ENCODE results near the gene MPG.
A peak's percentile ranks its signal among the peaks of the same experiment; 100 is the strongest.

MPG gene

GRCh38 chr16:88613-89012 is 10.6 kb downstream of the MPG start:
- TF ChIP-seq, protein P1, sequence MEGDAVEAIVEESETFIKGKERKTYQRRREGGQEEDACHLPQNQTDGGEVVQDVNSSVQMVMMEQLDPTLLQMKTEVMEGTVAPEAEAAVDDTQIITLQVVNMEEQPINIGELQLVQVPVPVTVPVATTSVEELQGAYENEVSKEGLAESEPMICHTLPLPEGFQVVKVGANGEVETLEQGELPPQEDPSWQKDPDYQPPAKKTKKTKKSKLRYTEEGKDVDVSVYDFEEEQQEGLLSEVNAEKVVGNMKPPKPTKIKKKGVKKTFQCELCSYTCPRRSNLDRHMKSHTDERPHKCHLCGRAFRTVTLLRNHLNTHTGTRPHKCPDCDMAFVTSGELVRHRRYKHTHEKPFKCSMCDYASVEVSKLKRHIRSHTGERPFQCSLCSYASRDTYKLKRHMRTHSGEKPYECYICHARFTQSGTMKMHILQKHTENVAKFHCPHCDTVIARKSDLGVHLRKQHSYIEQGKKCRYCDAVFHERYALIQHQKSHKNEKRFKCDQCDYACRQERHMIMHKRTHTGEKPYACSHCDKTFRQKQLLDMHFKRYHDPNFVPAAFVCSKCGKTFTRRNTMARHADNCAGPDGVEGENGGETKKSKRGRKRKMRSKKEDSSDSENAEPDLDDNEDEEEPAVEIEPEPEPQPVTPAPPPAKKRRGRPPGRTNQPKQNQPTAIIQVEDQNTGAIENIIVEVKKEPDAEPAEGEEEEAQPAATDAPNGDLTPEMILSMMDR (conservative IDR thresholded peaks at IDR 0.05; ENCODE audit: low read depth, low read length): no peak

GRCh38 chr16:89391-90302 is 11.6 kb downstream of the MPG start:
- TF ChIP-seq, protein P1 (conservative IDR thresholded peaks at IDR 0.05; ENCODE audit: low read depth, low read length): no peak
- H3K4me3 ChIP-seq (ENCODE audit: low read length): no peak overlapping the region
- DNase-seq (ENCODE audit: low read depth): no peak

More at GRCh38 chr16:88613-89012, 10.6 kb downstream of the MPG start:
- H3K4me3 ChIP-seq (ENCODE audit: low read length): no peak overlapping the region
- DNase-seq (ENCODE audit: low read depth): no peak

DNA sequence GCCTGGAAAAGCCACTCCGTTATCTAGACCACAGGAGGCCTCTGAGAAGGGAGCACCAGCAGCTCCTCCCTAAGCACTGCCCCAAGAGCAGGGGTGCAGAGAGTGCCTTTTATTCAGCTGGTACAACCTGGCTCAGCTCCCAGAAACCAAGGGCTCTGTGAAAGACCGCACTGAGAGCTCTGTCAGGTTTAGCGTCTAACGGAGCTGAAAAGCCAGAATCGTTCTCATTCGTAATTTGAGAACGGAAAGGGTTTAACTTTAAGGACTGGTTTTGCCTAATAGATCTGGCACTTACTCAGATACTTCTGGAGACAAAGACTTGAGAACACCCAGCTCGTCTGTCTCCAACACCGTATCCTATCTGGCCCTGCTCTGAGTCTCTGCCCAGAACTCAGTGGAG is 13.5 kb downstream of the MPG start:
- TF ChIP-seq, protein P1 (conservative IDR thresholded peaks at IDR 0.05; ENCODE audit: low read depth, low read length): no peak
- DNase-seq (ENCODE audit: low read depth): peak; percentile 40
- H3K4me3 ChIP-seq (ENCODE audit: low read length): no peak overlapping the region

DNA sequence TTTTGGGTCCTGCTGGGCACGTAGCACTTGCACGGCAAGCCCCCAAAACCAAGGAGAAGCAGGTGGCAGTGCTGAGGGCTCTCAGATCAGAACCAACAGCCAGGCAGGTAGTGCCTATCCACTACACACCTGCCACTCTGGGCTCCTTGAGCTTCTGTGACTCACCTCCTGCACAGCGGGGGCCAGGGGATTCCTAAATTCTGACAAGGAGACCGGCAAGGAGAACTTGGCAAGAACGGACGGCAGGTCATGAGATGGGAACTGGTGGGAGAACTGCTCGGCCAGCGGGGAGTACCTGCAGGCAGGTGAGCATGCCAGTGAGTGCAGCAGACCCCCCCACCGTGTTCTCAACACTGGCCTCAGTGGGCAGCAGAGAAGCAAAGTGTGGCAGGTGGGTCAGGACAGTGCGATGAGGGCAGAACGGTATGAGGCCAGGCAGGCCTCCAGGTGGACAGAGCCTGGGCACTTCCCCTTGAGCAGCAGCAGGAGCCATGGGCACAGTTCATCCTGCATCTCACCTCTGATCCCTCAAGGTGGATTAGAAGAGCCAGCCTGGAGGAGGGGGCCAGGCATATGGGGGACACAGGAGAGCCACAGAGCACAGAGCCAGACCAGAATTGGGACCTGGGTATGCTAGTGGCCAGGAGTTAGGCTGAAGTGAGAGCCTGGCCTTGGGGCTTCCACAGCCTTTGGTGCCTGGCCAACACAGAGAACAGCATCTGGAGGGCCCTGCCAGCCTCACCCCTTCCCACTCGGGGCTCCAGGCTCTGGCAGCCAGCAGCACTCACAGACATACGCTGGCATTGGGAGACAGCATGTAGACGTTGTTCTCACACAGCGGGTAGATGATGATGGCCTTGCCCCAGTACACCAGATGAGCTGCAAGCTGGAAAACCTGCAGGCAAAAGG is 14.7 kb downstream of the MPG start:
- TF ChIP-seq, protein P1 (conservative IDR thresholded peaks at IDR 0.05; ENCODE audit: low read depth, low read length): no peak
- no peak overlapping the region for H3K4me3 ChIP-seq (ENCODE audit: low read length)
- no peak for DNase-seq (ENCODE audit: low read depth)

DNA sequence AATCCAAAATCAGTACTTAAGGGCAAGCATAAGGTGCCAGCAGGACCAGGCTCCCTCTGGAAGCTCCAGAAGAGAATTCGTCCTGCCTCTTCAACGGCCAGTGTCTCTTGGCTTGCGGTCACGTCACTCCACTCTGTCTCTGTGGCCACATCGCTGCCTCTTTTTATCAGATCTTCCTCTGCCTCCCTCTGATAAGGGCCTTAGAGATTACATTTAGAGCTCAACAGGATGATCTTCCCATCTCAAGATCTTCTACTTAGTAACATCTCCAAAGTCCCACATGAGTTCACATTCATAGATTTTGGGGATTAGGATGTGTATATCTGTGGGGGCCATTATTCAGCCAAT is 16.9 kb downstream of the MPG start:
- no peak overlapping the region for H3K4me3 ChIP-seq (ENCODE audit: low read length)
- TF ChIP-seq, protein P1 (conservative IDR thresholded peaks at IDR 0.05; ENCODE audit: low read depth, low read length): no peak
- no peak for DNase-seq (ENCODE audit: low read depth)

DNA sequence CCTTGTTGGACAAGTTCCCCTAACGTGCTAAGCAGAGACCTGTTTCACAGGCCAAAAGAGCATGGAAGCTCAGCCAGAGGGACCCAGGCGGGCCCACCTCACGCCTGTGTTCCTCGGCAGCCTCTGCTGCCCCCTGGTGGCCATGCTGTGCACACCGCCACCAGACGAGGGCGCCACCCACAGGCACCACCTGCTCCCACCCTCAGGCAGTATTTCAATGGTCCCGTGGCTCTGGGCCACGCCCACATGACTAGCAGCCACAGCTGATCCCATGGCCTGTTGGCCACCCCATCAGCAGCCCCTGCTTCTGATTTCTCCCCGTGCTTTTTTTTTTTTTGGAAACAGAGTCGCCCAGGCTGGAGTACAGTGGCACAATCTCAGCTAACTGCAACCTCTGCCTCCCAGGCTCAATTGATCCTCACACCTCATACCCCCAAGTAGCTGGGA is 18.9 kb downstream of the MPG start:
- TF ChIP-seq, protein P1 (conservative IDR thresholded peaks at IDR 0.05; ENCODE audit: low read depth, low read length): peak; percentile 99
- H3K4me3 ChIP-seq (ENCODE audit: low read length): no peak overlapping the region
- DNase-seq (ENCODE audit: low read depth): peak; percentile 67
